Measurements from ENCODE around the gene CAMKK2.
"Not testable (repeated sequence)": the region's sequence is repeated elsewhere in the genome, so short reads cannot be mapped to it uniquely, and the experiment has no call there.

CAMKK2 gene

DNA sequence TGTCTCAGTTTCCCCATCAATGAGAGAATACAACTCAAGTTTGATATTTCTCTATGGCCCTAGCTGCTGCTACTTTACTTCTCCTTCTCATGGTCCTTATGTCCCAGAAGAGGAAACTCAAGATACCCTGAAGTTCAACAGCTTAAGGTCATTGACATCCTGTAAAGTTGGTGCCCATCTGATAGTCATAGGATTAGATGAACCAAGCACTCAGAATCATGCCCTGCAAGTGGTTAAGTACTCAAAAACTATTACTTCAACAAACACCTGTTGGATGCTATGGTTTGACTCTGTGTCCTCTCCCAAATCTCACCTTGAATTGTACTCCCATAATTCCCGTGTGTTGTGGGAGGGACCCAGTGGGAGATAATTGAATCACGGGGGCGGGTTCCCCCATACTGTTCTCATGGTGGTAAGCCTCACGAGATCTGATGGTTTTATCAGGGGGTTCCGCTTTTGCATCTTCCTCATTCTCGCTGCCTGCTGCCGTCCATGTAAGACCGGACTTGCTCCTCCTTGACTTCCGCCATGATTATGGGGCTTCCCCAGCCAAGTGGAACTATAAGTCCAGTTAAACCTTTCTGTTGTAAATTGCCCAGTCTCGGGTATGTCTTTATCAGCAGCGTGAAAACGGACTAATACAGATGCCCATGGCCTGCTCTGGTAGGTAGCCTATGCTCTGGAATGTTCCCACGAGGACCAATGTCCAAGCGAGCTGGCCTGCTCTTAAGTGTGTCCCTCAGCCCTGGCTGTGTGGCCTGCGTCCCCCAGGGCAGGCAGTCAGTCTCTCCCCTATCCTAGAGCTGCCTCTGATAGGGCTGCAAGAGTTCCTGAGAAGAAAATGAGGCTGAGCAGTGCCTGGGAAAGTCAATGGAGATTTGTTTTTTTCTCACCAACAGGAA lies 18.1 kb downstream of the CAMKK2 start:
- DNase-seq, result no peak

DNA sequence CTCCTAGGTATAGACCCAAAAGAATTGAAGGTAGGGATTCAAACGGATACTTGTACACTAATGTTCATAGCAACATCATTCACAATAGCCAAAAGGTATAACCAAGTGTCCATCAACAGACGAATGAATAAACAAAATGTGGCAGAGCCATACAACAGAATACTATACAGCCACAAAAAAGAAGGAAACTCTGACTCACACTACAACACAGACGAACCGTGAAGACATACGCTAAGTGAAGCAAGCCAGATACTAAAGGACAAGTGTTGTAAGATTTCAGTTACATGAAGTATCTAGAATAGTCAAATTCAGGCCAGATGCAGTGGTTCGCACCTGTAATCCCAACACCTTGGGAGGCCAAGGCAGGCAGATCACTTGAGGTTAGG lies 19.1 kb downstream of the CAMKK2 start:
- DNase-seq, result no peak

DNA sequence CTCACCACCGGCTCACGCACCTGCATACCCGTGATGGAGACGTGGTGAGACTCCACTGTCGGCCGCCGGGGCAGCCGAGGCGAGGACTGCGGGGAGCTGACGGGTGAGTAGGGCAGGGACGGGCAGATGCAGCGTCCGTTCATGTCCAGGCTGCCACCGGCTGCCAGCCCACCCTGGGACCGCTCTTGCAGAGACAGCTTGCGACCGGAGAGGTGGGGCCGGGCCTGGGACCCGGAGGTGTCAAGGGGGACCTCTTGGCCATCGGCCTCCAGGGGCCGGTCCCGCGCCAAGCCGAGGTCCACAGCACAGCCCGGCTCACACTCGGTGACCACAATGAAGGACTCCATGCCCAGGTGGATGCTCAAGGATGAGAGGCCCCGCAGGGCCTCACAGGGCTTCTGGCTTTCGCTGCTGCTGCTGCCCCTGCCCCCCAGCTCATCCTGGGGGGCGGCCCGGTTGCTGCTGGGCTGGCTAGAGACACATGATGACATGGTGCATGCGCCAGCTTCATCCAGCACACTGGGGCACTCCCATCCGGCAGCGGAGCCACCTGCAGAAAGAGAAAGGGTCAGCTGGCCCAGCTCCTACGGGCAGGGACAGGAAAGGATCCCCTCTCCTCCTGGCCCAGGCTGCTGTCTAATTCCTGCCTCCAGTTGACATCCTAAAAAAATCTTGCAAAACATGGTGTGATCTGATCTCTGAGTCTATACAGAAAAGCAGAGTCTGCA lies 22.3 kb downstream of the CAMKK2 start:
- no peak for DNase-seq

DNA sequence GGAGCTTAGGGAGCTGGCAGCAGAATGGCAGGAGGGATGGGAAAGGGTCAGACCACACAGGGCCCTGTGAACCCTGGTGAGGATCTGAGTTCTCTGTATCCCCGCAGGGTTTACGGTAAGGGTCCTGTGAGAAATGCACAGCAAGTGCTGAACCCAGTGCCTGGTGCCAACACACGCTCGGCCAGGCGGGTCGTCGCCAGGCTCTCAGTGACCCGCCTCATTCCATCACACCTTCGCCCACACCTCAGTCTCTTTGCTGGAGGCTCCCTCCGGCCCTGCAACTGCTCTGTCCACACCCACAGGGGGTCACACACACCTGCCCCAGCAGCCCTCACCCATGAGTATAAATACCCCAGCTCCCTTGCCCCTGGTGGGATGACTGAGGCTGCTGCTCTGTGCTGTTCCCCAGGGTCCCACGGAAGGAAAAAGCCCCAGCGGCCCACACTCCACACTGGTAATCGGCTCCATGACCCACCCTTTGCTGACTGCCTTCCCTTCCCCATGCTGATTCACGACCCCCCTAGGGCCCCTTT lies 23.1 kb downstream of the CAMKK2 start:
- no peak for DNase-seq

DNA sequence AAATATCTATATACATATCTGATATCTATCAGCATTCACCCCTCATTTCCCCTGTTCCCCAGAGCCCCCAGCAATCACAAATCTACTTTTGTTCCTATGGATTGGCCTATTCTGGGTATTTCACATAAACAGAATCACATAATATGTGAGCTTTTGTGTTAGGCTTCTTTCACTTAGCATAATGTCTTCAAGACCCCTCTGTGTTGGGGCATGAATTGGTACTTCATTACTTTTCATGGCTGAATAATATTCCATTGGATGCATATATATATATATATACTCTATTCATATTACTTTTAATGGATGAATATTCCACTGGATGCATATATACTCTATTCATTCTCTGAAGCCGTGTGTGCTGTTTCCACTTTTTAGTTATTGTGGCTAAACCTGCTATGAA lies 28.7 kb downstream of the CAMKK2 start:
- DNase-seq, result no peak

DNA sequence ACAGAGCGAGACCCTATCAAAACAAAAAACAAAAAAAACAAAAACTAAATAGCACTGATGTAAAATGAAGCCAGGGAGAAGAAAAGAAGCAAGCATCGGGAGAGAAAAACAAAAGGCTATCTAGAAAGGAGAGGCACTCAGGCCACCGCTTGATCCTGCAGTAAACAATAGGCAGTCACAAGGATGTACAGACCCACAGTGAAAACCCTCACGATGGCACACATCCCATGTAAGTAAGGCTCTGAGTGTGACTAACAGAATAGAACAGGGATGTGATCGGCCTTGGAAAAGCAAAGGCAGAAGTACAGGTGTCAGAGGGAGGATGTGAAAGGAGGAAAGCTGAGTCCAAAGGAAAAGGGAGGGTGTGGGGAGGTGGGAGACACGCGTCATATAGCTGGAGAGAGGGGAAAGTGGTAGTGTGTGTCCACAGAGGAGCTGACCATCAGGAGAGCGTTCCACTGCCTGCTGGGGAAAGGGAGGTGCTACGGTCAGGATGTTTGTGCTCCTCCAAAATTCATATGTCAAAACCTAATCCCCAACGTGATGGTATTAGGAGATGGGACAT lies 31.5 kb downstream of the CAMKK2 start:
- no peak for DNase-seq

DNA sequence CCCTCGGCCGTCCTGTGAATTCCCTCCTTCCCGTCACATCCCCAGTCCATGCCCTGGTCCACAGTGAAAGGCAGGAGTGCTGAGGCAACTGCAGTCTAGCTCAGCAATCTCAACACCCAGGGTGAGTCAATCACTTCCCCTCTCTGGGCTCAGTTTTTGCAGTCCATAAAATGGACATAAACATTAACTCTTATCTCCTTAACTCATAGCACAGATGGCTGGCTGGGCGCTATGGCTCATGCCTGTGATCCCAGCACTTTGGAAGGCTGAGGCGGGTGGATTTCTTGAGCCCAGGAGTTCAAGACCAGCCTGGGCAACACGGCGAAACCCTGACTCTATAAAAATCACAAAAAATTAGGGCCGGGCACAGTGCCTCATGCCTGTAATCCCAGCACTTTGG lies 32.4 kb downstream of the CAMKK2 start:
- DNase-seq, result no peak

DNA sequence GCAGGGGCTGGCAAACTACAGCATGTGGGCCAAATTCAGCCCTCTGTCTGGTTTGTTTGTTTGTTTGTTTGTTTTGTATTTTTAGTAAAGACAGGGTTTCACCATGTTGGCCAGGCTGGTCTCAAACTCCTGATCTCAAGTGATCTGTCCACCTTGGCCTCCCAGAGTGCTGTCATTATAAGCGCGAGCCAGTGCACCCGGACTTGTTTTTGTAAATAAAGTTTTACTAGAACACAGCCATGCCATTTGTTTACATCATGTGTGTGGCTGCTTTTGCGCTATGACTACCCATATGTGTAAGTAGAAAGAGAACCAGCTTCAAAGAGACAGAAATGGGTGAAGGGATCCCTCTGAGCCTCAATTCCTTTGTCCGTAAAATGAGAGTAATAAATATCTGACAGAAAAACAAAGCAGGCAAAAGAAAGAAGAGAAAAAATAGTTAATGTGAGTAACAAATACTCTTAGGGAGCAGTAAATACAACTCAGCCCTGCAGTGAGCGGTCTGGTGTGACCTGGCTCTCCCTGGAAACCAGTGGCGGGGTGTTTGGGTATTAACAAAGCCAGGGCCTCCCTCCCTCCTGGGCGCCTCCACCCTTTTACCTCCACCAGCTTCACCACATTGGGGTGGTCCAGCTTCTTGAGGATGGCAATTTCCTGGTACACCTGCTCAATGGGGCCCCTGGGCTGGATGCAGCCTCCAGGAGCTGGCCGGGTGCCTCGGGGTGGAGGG lies 33.1 kb downstream of the CAMKK2 start:
- no peak for DNase-seq

DNA sequence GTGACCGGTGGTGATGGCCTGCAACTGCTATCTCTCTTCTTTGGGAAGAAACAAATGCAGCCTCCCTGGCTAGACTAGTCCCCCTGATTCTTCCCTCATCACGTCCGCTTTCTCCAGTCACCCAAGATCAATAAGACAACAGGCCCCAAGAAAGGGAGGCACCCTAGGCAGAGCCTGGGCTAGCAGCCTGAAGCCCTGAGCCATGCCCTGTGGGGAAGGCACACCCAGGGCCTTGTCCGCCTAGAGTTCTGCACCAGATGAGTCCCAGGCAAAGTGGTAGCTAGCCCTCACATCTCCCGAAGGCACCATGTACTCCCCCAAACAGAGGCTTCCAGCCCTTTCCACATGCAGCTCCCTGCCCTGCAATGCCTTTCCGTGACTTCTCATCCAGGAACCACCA lies 35.1 kb downstream of the CAMKK2 start:
- no peak for DNase-seq

DNA sequence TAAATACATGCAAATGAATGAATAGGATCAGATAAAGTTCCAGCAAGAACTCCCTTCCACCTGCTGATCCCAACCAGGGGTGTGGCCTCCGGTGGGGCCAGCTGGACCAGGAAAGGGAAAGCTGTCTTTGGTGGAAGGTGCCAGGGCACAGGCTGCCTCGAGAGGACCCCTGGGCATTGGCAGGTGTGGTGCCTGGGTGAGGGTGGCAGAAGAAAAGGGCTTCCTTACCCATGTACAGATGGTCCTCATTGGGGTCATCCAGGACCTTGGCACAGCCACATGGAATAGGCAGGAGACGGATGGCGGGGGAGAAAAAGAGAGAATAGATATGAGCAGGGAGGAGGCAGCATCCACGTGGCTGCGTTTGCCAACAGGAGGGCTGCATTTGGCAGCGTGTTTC lies 36.4 kb downstream of the CAMKK2 start:
- no peak for DNase-seq

DNA sequence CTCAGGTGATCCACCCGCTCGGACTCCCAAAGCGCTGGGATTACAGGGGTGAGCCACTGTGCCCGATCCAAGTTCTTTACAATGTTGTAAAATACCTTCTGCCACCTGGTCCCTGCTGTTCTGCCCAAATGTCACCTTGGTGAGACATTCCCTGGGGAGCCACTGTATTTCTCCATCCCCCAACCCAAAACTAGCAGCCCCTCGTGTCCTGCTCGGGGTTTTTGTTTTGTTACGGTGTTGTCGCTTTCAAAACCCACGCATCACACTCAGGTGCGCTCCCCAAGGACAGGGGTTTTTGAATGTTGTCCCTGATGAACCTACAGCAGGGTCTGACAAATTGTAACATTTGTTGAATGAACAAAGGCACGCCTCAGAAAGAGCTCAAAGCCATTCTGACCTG lies 37.4 kb downstream of the CAMKK2 start:
- DNase-seq, result no peak

DNA sequence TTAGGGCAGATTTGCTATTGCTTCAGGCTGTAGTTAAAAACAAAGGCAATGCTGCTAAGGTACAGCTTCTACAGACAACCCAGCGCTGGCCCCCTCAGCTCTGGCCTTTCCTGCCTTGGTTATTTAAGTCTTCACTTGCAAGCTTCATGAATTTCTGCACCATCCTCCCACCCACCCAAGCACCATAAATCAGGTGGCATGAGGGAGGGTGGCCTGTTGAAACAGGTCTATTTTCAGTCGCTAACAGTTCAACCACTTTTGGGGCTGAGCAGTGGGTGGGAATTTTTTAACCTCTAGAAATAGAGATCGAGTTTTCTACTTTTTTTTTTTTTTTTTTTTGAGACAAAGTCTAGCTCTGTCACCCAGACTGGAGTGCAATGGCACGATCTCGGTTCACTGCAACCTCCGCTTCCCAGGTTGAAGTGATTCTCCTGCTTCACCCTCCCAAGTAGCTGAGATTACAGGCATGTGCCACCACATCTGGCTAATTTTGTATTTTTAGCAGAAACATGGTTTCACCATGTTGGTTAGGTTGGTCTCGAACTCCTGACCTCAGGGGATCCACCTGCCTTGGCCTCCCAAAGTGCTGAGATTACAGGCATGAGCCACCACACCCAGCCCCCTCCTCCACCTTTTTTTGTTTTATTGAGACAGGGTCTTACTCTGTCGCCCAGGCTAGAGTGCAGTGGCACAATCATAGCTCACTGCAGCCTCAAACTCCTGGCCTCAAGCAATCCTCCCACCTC lies 38.6 kb downstream of the CAMKK2 start:
- not testable (repeated sequence) for DNase-seq

DNA sequence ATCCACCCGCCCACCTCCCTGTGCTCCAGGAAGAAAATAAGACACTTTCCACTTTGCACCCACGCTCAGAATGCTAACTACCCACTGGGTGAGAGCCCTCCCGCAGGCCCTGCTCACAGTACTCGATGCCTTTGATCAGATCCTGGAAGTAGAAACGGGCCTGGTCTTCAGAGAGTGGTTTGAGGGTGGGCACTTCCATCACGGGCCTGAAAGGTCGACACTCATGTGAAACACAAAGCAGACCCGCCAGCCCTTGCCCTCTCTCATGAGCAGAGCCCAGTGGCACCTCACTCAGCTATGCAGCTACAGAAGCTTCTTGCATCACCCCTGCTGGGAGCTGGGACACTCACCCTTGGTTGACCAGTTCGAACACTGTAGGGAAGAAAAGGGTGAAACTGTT lies 41.1 kb downstream of the CAMKK2 start:
- no peak for DNase-seq

DNA sequence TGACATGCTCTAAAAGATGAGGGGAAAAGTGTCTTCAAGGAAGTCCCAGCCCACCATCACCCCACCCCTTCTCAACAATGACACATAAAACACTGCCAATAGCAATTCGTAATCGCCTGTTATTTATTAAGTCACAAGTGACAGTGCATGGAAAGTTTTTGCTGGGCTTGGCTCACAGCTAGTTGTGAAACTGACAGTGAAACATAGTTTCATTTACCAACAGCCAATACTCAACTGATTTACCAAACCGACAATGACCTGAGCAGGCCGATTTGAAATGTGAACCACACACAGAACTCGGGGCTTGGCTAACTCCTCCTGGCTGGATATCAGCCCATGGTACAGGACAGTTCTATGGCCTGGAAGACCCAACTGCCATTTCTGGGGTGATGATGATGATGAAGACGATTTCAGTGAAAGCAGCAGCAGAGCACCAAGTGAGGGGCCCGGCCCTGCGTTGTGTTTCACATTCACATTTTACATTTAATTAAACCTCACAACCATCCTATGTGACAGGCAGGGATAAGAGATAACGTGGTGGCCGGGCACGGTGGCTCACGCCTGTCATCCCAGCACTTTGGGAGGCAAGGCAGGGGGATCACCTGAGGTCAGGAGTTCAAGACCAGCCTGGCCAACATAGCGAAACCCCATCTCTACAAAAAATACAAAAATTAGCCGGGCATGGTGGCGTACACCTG lies 42.7 kb downstream of the CAMKK2 start:
- DNase-seq, result no peak

DNA sequence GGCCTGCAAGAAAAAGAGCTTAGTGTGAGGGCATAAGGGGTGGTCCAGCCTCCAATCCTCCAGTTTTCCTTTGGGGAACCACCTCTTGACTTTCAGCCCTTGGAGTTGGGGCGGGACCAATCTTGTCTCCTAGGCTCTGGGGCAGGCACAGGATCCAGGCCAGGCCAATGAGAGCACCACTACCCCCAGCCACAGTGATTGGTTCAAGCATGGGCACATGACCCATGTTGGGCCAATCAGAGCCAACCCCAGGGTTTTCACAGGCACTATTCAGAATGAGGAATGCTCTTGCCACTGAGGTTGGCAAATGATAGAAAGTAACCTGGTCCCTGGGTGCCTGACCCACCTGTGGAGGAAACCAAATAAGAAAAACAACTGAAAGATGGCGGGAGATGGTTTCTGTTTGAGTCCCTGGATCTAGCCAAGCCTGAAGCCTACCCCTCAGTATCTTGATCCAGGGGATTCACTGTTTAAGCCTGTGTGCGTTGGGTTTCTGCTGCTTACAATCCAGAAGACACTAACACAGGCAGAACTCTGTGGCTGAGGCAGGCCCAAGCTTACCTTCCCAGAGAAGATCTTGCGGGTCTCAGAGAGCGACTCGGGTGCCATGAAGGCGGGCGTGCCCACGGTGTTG lies 43.7 kb downstream of the CAMKK2 start:
- DNase-seq, result no peak

DNA sequence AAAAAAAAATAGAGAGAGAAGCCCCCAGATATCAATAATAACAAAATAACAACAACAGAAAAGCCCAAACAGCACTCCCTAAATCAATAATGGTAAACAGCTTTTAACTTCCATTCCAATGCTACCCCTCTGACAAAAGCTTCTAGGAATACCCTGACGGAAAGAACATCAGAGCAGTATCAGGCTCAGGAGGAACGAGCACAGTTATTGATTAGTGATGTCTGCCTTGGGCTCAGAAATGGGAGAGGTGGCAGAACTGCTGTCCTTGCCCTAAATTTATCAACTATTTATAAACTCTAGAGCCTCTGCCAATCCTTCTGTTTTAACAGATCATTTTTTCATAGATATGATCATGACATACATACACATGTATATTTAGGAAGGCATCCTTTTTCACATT lies 44.7 kb downstream of the CAMKK2 start:
- DNase-seq, result no peak

DNA sequence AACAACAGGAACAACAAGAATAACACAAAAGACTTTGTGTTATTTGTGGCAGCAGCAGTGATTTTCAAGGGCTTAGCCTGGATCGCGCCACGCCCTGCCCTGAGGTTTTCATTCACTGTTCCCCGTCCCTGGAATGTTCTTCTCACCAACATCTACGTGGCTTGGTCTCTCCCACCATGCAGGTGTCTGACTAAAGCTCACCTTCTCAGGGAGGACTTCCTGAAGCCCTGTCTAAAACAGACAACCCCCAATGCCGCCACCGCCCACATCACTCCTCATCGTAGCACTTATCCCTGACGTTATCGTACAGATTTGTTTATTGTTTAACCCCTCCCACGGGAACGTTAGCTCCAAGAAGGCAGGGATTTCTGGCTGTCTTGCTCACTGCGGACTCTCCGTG lies 46.1 kb downstream of the CAMKK2 start:
- no peak for DNase-seq

DNA sequence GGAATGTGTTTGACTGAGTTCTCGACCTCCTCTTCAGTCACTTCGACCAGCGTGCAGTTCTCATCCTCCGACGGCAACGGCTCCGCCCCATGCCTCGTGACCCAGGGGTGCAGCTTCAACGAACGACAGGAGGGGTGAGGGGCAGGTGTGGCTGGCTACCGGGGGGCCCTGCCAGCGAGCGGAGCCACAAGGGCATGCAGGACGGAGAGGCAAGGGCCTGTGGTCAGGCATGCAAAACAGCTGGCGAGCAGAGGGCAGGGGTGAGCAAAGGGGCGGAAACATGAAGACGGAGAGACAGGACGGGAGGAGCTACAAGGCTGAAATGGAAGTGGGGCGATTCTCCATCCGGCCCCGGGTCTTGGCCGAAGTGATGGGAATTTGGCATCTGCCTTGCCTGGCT lies 47.9 kb downstream of the CAMKK2 start:
- DNase-seq, result no peak

DNA sequence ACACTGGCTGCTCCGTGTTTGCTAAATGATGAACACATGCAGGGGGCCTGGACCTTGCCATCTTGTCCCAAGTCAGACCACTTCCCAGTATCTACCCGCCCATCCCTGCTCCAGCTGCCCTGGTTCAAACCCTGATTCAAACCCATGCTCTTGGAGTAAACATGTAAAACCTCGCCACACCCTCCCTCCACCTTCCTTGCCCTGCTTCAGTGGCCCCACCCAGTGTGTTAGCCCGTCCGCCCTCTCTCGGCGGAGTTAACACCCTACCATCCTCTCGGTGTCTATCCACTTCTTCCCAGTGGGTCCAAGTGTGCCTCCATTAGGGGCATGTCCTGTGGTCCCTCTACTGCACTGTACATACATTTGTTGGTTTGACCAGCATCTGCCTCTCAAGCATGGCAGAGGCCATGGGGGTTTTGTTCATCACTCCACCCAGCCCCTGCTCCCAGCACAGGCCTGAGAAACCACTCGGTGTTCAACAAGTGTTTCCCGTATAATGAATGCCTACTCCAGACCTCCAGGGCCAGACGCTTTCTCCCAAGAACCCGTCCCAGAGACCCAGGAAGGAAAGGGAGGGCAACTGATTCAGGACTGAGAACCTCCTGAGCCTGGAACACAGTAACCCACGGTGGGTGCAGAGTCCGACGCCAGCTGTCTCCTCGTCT lies 49.5 kb downstream of the CAMKK2 start:
- DNase-seq, result no peak

DNA sequence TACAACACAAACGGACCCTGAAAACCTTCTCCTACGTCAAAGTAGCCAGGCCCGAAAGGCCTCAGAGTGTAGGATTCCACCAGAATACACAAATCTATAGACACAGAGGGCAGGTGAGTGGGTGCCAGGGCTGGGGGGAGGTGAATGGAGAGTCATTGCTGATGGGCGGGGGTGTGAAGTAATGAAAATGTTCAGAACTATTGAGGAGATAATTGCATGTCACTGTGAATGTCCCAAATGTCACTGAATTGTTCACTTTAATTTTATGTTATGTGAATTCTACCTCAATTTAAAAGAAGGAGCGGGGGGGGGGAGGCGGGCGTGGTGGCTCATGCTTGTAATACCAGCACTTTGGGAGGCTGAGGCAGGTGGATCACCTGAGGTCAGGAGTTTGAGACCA lies 50.6 kb downstream of the CAMKK2 start:
- DNase-seq, result no peak

DNA sequence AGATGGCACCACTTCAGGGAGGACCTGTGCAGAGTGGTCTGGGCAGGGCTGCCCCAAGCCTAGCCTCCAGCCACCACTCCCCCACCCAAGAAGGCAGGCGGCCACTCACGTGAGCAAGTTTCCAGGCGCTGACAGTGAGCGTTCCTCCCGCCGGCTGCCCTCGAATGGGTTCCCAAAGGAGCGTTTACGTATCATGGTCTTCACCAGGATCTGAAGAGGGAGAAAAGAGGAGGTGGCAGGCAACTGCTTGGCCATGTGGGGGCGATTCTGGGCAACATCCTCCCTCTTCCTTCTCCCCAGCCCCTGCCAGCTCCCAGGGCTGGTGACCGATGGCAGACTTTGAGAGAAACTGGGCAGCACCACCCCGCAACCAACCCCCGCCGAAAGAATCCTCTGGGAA lies 51.5 kb downstream of the CAMKK2 start:
- DNase-seq, result no peak
